GM23338 (cell line): Measurements from ENCODE around the gene GDAP2. TPM values are rescaled to one million over a fixed set of nuclear protein-coding genes. Genes with fewer than 3 reads are reported as not detected.

Source experiments
- ATAC-seq: fragments of 200-7000 bp; cut with Tn5 transposase; 3 replicates; pipeline ENCODE4 v1.9.1; 2020
- DNase-seq: peaks from one replicate; pipeline ENCODE4 v3.0.0-alpha.2; 2015; ENCODE audit warnings: low spot score
- H2AFZ ChIP-seq: fragments of 200-600 bp; sonication (generic); 2 replicates; pipeline ENCODE4 v1.8.0; 2016; ENCODE audit warnings: antibody characterized with exemption, mild to moderate bottlenecking, moderate library complexity
- H3F3A ChIP-seq: fragments of 200-600 bp; sonication (generic); replicated peaks from 2 replicates; pipeline ENCODE4 v1.8.0; 2017; ENCODE audit warnings: antibody characterized with exemption, mixed run types, low read depth
- H3K27ac ChIP-seq: fragments of 200-600 bp; sonication (generic); 2 replicates; pipeline ENCODE4 v1.6.1; 2016; ENCODE audit warnings: low read depth
- H3K27me3 ChIP-seq: fragments of 200-600 bp; sonication (generic); 2 replicates; pipeline ENCODE4 v1.8.0; 2016; ENCODE audit warnings: mild to moderate bottlenecking, mixed run types, moderate library complexity; ENCODE audit not compliant: insufficient read depth
- H3K36me3 ChIP-seq: fragments of 200-600 bp; sonication (generic); 2 replicates; pipeline ENCODE4 v1.8.0; 2016; ENCODE audit warnings: mild to moderate bottlenecking; ENCODE audit not compliant: insufficient read depth
- H3K4me1 ChIP-seq: fragments of 200-600 bp; sonication (generic); 2 replicates; pipeline ENCODE4 v1.8.0; 2016; ENCODE audit warnings: mild to moderate bottlenecking, moderate library complexity; ENCODE audit not compliant: insufficient read depth
- H3K4me2 ChIP-seq: fragments of 200-600 bp; sonication (generic); 2 replicates; pipeline ENCODE4 v1.7.1; 2017; ENCODE audit warnings: mixed run types
- H3K4me3 ChIP-seq: fragments of 200-600 bp; sonication (generic); 2 replicates; pipeline ENCODE4 v1.6.1; 2016; ENCODE audit warnings: mixed run types
- H3K79me2 ChIP-seq: fragments of 200-600 bp; sonication (generic); replicated peaks from 2 replicates; pipeline ENCODE4 v1.8.0; 2017; ENCODE audit warnings: mild to moderate bottlenecking; ENCODE audit not compliant: insufficient read depth
- H3K9me2 ChIP-seq: fragments of 200-600 bp; sonication (generic); 2 replicates; pipeline ENCODE4 v1.8.0; 2017; ENCODE audit not compliant: insufficient read depth
- H4K20me1 ChIP-seq: fragments of 200-600 bp; sonication (generic); replicated peaks from 2 replicates; pipeline ENCODE4 v1.8.0; 2017; ENCODE audit warnings: mild to moderate bottlenecking; ENCODE audit not compliant: insufficient read depth
- H3K27ac Mint-ChIP-seq: 2 replicates; pipeline ENCODE4 v1.8.0; 2020; ENCODE audit warnings: inconsistent platforms, mild to moderate bottlenecking, moderate library complexity, mixed read lengths
- H3K27me3 Mint-ChIP-seq: 3 replicates; pipeline ENCODE4 v1.8.0; 2022; ENCODE audit warnings: low read depth, mild to moderate bottlenecking, moderate library complexity, mixed read lengths, inconsistent platforms; ENCODE audit not compliant: insufficient read depth, poor library complexity
- H3K36me3 Mint-ChIP-seq: 3 replicates; pipeline ENCODE4 v1.8.0; 2021; ENCODE audit warnings: low read depth, mild to moderate bottlenecking, inconsistent platforms, moderate library complexity, mixed read lengths
- H3K4me1 Mint-ChIP-seq: 3 replicates; pipeline ENCODE4 v1.8.0; 2020; ENCODE audit warnings: mild to moderate bottlenecking, inconsistent platforms, mixed read lengths
- H3K4me3 Mint-ChIP-seq: 3 replicates; pipeline ENCODE4 v1.8.0; 2021; ENCODE audit warnings: moderate library complexity, mild to moderate bottlenecking, inconsistent platforms, mixed read lengths
- H3K9me3 Mint-ChIP-seq: 3 replicates; pipeline ENCODE4 v1.8.0; 2020; ENCODE audit warnings: moderate library complexity, mild to moderate bottlenecking, inconsistent platforms, mixed read lengths
- CREB1 ChIP-seq: fragments of 250-450 bp; sonication (Bioruptor Pico); IDR thresholded peaks from 2 replicates; pipeline ENCODE4 v1.5.0; 2020; ENCODE audit warnings: low read depth, mild to moderate bottlenecking, moderate library complexity
- EZH2phosphoT487 ChIP-seq: fragments of 200-600 bp; sonication (generic); IDR thresholded peaks from one replicate; pipeline ENCODE4 v1.8.1; 2018; ENCODE audit warnings: antibody characterized with exemption; ENCODE audit not compliant: unreplicated experiment
- JUNB ChIP-seq: IDR thresholded peaks from one replicate; pipeline ENCODE4 v1.6.1; 2016; ENCODE audit warnings: antibody characterized with exemption; ENCODE audit not compliant: unreplicated experiment
- NANOG ChIP-seq: IDR thresholded peaks from 2 replicates; pipeline ENCODE4 v1.6.1; 2016; ENCODE audit warnings: antibody characterized with exemption, borderline replicate concordance
- POLR2AphosphoS5 ChIP-seq: IDR thresholded peaks from 2 replicates; pipeline ENCODE4 v1.6.1; 2016; ENCODE audit warnings: antibody characterized with exemption, low read depth
- ZNF114 ChIP-seq: fragments of 250-450 bp; sonication (Bioruptor Pico); IDR thresholded peaks from 2 replicates; pipeline ENCODE4 v1.5.0; 2020; ENCODE audit warnings: mild to moderate bottlenecking, moderate library complexity
- polyA plus RNA-seq: library from polyadenylated mRNA; unstranded; fragments of >200 nt; fragmentation: Nextera tagmentation; extraction: Ambion mirVana; gene quantifications from 2 replicates; pipeline ENCODE4 v1.2.1, GENCODE V29; 2016
- total RNA-seq: library from RNA; depleted of rRNA; stranded (reverse); fragments of >200 nt; shearing (Covaris generic); gene quantifications from 2 replicates; pipeline ENCODE4 v1.2.3, GENCODE V29; 2014
- TF ChIP-seq, protein P1 (sequence below): IDR thresholded peaks from one replicate; pipeline ENCODE4 v1.6.1; 2018; ENCODE audit warnings: antibody characterized with exemption; ENCODE audit not compliant: unreplicated experiment
- TF ChIP-seq, protein P2 (sequence below), 2 experiments: fragments of 200-600 bp in 1 of 2; sonication (generic) in 1 of 2; conservative IDR thresholded peaks; 2 replicates each; pipeline versions ENCODE4 v1.5.1 to v1.6.1; 2016 to 2017; ENCODE audit warnings: antibody characterized with exemption in 2 of 2, low read depth in 2 of 2, mild to moderate bottlenecking in 2 of 2, moderate library complexity in 1 of 2
- TF ChIP-seq, protein P3 (sequence below): IDR thresholded peaks from 2 replicates; pipeline ENCODE4 v1.6.1; 2016; ENCODE audit warnings: antibody characterized with exemption

The GDAP2 gene
- total and polyA plus RNA-seq, 2 experiments from 2014 or later: 10.7 to 24.5 TPM

DNA sequence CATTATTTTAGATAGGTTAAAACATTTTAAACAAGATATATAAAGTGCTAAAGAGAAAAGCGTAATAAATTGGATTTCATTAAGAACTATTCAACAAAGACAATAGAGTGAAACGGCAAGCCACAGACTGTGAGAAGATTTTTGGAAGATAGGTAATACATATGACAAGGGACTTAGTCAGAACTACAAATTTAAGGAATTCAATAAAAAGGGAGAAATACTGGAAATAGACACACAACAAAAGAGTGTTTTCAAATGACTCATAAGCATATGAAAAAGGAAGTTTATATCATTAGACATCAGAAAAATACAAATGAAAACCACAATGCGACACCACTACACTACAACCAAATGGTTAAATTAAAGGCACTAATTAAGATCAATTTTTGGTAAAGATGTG lies 90.5 kb downstream of the GDAP2 start (continued):
- TF ChIP-seq NANOG: no peak

DNA sequence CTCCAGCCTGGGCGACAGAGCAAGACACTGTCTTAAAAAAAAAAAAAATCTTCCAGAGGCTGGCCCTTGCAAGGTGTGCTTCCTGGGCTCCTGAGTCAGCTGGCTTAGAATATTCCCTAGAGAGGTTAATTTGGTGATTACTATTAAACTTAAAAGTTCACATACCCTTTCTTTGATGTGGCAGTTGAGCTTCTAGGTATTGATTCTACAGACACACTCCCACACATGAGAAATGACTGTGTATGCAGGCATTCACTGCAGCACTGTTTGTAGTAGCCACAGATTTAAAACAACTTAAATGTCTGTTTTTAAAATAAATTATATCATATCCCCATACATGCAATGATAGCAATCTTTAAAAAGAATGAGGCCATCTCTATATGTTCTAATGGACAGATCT lies 93.4 kb downstream of the GDAP2 start:
- DNase-seq: no peak
- H3K4me3 ChIP-seq: no peak overlapping the region
- no peak overlapping the region for H3K4me2 ChIP-seq
- H4K20me1 ChIP-seq: no peaks in the 10 kb centered on the region
- Mint-ChIP-seq H3K27ac (no peak overlapping the region), H3K4me1 (peaks cover 5% of the 10 kb centered on the region; the same call in 1 of the 3 replicates), H3K36me3 (no peaks in the 10 kb centered on the region), H3K9me3 (peaks cover 4% of the 10 kb centered on the region; the same call in 1 of the 3 replicates), H3K27me3 (no peaks in the 10 kb centered on the region), H3K4me3 (no peak overlapping the region)
- H3K4me1 ChIP-seq: no peaks in the 10 kb centered on the region
- H3K27me3 ChIP-seq: no peaks in the 10 kb centered on the region
- H3K9me2 ChIP-seq: 0 out of 2 replicates have a peak, but pooled peaks cover 8% of the 10 kb centered on the region
- TF ChIP-seq JUNB: no peak
- TF ChIP-seq, protein P1, sequence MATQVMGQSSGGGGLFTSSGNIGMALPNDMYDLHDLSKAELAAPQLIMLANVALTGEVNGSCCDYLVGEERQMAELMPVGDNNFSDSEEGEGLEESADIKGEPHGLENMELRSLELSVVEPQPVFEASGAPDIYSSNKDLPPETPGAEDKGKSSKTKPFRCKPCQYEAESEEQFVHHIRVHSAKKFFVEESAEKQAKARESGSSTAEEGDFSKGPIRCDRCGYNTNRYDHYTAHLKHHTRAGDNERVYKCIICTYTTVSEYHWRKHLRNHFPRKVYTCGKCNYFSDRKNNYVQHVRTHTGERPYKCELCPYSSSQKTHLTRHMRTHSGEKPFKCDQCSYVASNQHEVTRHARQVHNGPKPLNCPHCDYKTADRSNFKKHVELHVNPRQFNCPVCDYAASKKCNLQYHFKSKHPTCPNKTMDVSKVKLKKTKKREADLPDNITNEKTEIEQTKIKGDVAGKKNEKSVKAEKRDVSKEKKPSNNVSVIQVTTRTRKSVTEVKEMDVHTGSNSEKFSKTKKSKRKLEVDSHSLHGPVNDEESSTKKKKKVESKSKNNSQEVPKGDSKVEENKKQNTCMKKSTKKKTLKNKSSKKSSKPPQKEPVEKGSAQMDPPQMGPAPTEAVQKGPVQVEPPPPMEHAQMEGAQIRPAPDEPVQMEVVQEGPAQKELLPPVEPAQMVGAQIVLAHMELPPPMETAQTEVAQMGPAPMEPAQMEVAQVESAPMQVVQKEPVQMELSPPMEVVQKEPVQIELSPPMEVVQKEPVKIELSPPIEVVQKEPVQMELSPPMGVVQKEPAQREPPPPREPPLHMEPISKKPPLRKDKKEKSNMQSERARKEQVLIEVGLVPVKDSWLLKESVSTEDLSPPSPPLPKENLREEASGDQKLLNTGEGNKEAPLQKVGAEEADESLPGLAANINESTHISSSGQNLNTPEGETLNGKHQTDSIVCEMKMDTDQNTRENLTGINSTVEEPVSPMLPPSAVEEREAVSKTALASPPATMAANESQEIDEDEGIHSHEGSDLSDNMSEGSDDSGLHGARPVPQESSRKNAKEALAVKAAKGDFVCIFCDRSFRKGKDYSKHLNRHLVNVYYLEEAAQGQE: no peak
- TF ChIP-seq, protein P2, sequence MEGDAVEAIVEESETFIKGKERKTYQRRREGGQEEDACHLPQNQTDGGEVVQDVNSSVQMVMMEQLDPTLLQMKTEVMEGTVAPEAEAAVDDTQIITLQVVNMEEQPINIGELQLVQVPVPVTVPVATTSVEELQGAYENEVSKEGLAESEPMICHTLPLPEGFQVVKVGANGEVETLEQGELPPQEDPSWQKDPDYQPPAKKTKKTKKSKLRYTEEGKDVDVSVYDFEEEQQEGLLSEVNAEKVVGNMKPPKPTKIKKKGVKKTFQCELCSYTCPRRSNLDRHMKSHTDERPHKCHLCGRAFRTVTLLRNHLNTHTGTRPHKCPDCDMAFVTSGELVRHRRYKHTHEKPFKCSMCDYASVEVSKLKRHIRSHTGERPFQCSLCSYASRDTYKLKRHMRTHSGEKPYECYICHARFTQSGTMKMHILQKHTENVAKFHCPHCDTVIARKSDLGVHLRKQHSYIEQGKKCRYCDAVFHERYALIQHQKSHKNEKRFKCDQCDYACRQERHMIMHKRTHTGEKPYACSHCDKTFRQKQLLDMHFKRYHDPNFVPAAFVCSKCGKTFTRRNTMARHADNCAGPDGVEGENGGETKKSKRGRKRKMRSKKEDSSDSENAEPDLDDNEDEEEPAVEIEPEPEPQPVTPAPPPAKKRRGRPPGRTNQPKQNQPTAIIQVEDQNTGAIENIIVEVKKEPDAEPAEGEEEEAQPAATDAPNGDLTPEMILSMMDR (conservative IDR thresholded peaks at IDR 0.05; ENCODE audit: low read depth in 2 of 2): no peak
- no peak for TF ChIP-seq POLR2AphosphoS5
- no peak for TF ChIP-seq CREB1 (CRISPR knock-in tag)
- TF ChIP-seq EZH2phosphoT487: no peak
- no peak for TF ChIP-seq ZNF114 (CRISPR knock-in tag)
- TF ChIP-seq, protein P3, sequence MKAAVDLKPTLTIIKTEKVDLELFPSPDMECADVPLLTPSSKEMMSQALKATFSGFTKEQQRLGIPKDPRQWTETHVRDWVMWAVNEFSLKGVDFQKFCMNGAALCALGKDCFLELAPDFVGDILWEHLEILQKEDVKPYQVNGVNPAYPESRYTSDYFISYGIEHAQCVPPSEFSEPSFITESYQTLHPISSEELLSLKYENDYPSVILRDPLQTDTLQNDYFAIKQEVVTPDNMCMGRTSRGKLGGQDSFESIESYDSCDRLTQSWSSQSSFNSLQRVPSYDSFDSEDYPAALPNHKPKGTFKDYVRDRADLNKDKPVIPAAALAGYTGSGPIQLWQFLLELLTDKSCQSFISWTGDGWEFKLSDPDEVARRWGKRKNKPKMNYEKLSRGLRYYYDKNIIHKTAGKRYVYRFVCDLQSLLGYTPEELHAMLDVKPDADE: no peak
- no peaks in the 10 kb centered on the region for H3K79me2 ChIP-seq
- no peak overlapping the region for H2AFZ ChIP-seq
- no peak overlapping the region for H3K27ac ChIP-seq
- H3K36me3 ChIP-seq: no peaks in the 10 kb centered on the region
- H3F3A ChIP-seq: no peaks in the 10 kb centered on the region
- ATAC-seq: no peak
